Activated CD8-positive, alpha-beta memory T cell treated with anti-CD3 and anti-CD28 coated beads for 24 hours (primary cell): ENCODE measurements around the gene RAMP3.
"Not testable (repeated sequence)": the region's sequence is repeated elsewhere in the genome, so short reads cannot be mapped to it uniquely, and the experiment has no call there.

ENCODE experiments used
- DNase-seq: peaks from one replicate; pipeline ENCODE4 v3.0.0-alpha.2; 2020

The RAMP3 gene

GRCh38 chr7:45158471-45158870, 880 bp downstream of the RAMP3 start:
- DNase-seq: no peak

- no peak for DNase-seq
Measured at GRCh38 chr7:45159296-45159695, 1.7 kb downstream of the RAMP3 start.

GRCh38 chr7:45160417-45160881, 2.9 kb downstream of the RAMP3 start:
- DNase-seq: no peak

- DNase-seq: no peak
Measured at GRCh38 chr7:45161138-45161537, 3.5 kb downstream of the RAMP3 start.

GRCh38 chr7:45161842-45162241, 4.3 kb downstream of the RAMP3 start:
- no peak for DNase-seq

- no peak for DNase-seq
Measured at GRCh38 chr7:45162311-45162845, 4.8 kb downstream of the RAMP3 start.

- no peak for DNase-seq
Measured at GRCh38 chr7:45162943-45163691, 5.5 kb downstream of the RAMP3 start.

GRCh38 chr7:45163692-45164052, 6.1 kb downstream of the RAMP3 start:
- no peak for DNase-seq

GRCh38 chr7:45164271-45164670, 6.7 kb downstream of the RAMP3 start:
- not testable (repeated sequence) for DNase-seq

GRCh38 chr7:45165857-45166256, 8.3 kb downstream of the RAMP3 start:
- DNase-seq: no peak

GRCh38 chr7:45171946-45172345, 14.4 kb downstream of the RAMP3 start:
- no peak for DNase-seq

- DNase-seq: no peak
Measured at GRCh38 chr7:45173596-45174327, 16.2 kb downstream of the RAMP3 start.

- no peak for DNase-seq
Measured at GRCh38 chr7:45174328-45174610, 16.7 kb downstream of the RAMP3 start.

- no peak for DNase-seq
Measured at GRCh38 chr7:45174966-45175765, 17.6 kb downstream of the RAMP3 start.

GRCh38 chr7:45176091-45176490, 18.5 kb downstream of the RAMP3 start:
- no peak for DNase-seq

- no peak for DNase-seq
Measured at GRCh38 chr7:45176886-45177731, 19.5 kb downstream of the RAMP3 start.

GRCh38 chr7:45177801-45178200, 20.2 kb downstream of the RAMP3 start:
- DNase-seq: no peak

GRCh38 chr7:45178241-45179225, 20.9 kb downstream of the RAMP3 start:
- DNase-seq: no peak

GRCh38 chr7:45179666-45180065, 22.1 kb downstream of the RAMP3 start:
- DNase-seq: no peak

- DNase-seq: no peak
Measured at GRCh38 chr7:45180084-45180986, 22.7 kb downstream of the RAMP3 start.
